Gastrocnemius medialis (tissue), 4 donors: ENCODE results near the gene CTTNBP2. TPM values are rescaled to one million over a fixed set of nuclear protein-coding genes. Genes with fewer than 3 reads are reported as not detected.

Experiments used
- ATAC-seq, 2 donors: fragments of 150-250 bp; one replicate each; pipeline ENCODE4 v1.9.1; 2016
- DNase-seq, 2 donors: peaks; one replicate each; pipeline ENCODE4 v3.0.0-alpha.2; 2019
- H3K27ac ChIP-seq, 4 donors: fragments of 200-600 bp; sonication (generic); 1 replicate in 1 of 4; 2 replicates in 3 of 4; pipeline ENCODE4 v1.5.1; 2016 to 2018; ENCODE audit warnings: mild to moderate bottlenecking in 2 of 4, moderate library complexity in 1 of 4
- H3K27me3 ChIP-seq, 3 donors: fragments of 200-600 bp; sonication (generic) in 2 of 3; 1 replicate in 1 of 3; 2 replicates in 2 of 3; pipeline versions ENCODE4 v1.5.1 to v1.6.0; 2016 to 2019; ENCODE audit warnings: mild to moderate bottlenecking in 1 of 3, moderate library complexity in 1 of 3
- H3K36me3 ChIP-seq, 2 donors: fragments of 200-600 bp; sonication (generic) in 1 of 2; one replicate each; pipeline ENCODE4 v1.5.1; 2017 to 2018
- H3K4me1 ChIP-seq, 2 donors: fragments of 200-600 bp; sonication (generic) in 1 of 2; one replicate each; pipeline ENCODE4 v1.5.1; 2016 to 2017; ENCODE audit warnings: mild to moderate bottlenecking in 2 of 2
- H3K4me3 ChIP-seq, 4 donors: fragments of 200-600 bp; sonication (generic) in 3 of 4; 1 replicate in 1 of 4; 2 replicates in 3 of 4; pipeline ENCODE4 v1.5.1; 2016 to 2019; ENCODE audit warnings: mild to moderate bottlenecking in 2 of 4
- H3K9me3 ChIP-seq, 3 donors: fragments of 200-600 bp; sonication (generic) in 2 of 3; 1 replicate in 1 of 3; 2 replicates in 2 of 3; pipeline ENCODE4 v1.5.1; 2016 to 2019
- POLR2A ChIP-seq, 2 donors: fragments of 450-650 bp; IDR thresholded peaks; one replicate each; pipeline ENCODE4 v1.6.1; 2017; ENCODE audit warnings: antibody characterized with exemption in 2 of 2, mild to moderate bottlenecking in 2 of 2, moderate library complexity in 2 of 2
- in situ Hi-C, 4 donors: fragments of 200-750 bp; cut with MboI; loops; one replicate each; pipeline versions ENCODE4 v1.15.0 to v1.8.0; 2017; ENCODE audit warnings: low sequenced_read_pairs in 4 of 4
- intact Hi-C: fragments of 100-400 bp; cut with DNase I; formaldehyde crosslinking; loops from one replicate; pipeline ENCODE4 v1.15.1; 2023; ENCODE audit warnings: low total_unique reads
- total RNA-seq, 4 donors: library from RNA; depleted of rRNA; stranded (reverse); fragments of >200 nt; gene quantifications; one replicate each; pipeline versions ENCODE4 v1.1.0 to v1.2.3, GENCODE V29; 2016
- TF ChIP-seq, protein P1 (sequence below), 5 experiments: fragments of 450-650 bp in 3 of 5; fragments of 200-600 bp in 2 of 5; sonication (generic) in 2 of 5; IDR thresholded peaks in 4 of 5; conservative IDR thresholded peaks in 1 of 5; 1 replicate in 4 of 5; 2 replicates in 1 of 5; pipeline ENCODE4 v1.5.1; 2016 to 2019; ENCODE audit warnings: antibody characterized with exemption in 5 of 5, mild to moderate bottlenecking in 3 of 5, moderate library complexity in 3 of 5

The CTTNBP2 gene
- total RNA-seq, 4 donors from 2014 or later, result 0.49 to 1.8 (median 1.5) TPM

GRCh38 chr7:117869374-117869773 lies 3.9 kb downstream of the CTTNBP2 start:
- Histone ChIP-seq H3K27ac (no peak overlapping the region), H3K4me1 (peaks cover 0 to 5% of the 10 kb centered on the region in 2 donors), H3K9me3 (no peaks in the 10 kb centered on the region), H3K36me3 (no peaks in the 10 kb centered on the region), H3K27me3 (peaks cover 15 to 24% (median 17%) of the 10 kb centered on the region in 3 donors), H3K4me3 (no peak overlapping the region)
- TF ChIP-seq, protein P1, sequence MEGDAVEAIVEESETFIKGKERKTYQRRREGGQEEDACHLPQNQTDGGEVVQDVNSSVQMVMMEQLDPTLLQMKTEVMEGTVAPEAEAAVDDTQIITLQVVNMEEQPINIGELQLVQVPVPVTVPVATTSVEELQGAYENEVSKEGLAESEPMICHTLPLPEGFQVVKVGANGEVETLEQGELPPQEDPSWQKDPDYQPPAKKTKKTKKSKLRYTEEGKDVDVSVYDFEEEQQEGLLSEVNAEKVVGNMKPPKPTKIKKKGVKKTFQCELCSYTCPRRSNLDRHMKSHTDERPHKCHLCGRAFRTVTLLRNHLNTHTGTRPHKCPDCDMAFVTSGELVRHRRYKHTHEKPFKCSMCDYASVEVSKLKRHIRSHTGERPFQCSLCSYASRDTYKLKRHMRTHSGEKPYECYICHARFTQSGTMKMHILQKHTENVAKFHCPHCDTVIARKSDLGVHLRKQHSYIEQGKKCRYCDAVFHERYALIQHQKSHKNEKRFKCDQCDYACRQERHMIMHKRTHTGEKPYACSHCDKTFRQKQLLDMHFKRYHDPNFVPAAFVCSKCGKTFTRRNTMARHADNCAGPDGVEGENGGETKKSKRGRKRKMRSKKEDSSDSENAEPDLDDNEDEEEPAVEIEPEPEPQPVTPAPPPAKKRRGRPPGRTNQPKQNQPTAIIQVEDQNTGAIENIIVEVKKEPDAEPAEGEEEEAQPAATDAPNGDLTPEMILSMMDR (IDR thresholded peaks at IDR 0.05 in 4 of 5, conservative IDR thresholded peaks at IDR 0.05 in 1 of 5), result no peak
- TF ChIP-seq POLR2A (IDR thresholded peaks at IDR 0.05), result no peak
- DNase-seq (no peak), ATAC-seq (no peak)
- in situ Hi-C loops (no loop called here), intact Hi-C loops (no loop called here)

GRCh38 chr7:117863618-117864017 lies 9.6 kb downstream of the CTTNBP2 start:
- Histone ChIP-seq H3K27me3 (no peaks in the 10 kb centered on the region), H3K9me3 (no peaks in the 10 kb centered on the region), H3K4me1 (no peaks in the 10 kb centered on the region), H3K27ac (no peak overlapping the region), H3K36me3 (no peaks in the 10 kb centered on the region), H3K4me3 (no peak overlapping the region)
- no peak for TF ChIP-seq POLR2A (IDR thresholded peaks at IDR 0.05)
- in situ Hi-C loops (no loop called here), intact Hi-C loops (no loop called here)
- DNase-seq, result no peak
- no peak for ATAC-seq

DNA sequence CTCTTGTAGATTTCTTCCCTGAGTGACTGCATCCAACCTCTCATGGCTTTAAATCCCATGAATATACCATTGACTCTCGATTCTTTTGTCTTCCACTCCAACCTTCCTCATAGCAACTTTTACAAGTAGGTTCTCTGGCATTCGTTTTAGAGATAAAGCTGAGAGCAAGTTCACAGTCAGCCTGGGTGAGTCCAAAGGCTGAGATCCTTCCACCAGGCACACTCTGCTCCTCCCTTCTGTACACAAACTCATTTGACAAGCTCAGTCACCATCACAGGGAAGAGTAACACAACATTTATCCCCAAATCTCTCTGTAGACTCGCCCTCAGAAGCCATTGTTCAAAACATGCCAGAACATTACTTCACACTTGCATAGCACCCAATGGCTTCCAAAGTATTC lies 10.9 kb downstream of the CTTNBP2 start:
- H3K4me3 ChIP-seq, result no peak overlapping the region
- no peak overlapping the region for H3K27ac ChIP-seq
- H3K4me1 ChIP-seq, result no peaks in the 10 kb centered on the region
- TF ChIP-seq, protein P1 (IDR thresholded peaks at IDR 0.05 in 4 of 5, conservative IDR thresholded peaks at IDR 0.05 in 1 of 5), result no peak
- TF ChIP-seq POLR2A (IDR thresholded peaks at IDR 0.05), result no peak
- in situ Hi-C loops (no loop called here), intact Hi-C loops (no loop called here)
- H3K9me3 ChIP-seq, result no peaks in the 10 kb centered on the region
- H3K27me3 ChIP-seq, result no peaks in the 10 kb centered on the region
- ATAC-seq, result no peak
- no peak for DNase-seq
- no peaks in the 10 kb centered on the region for H3K36me3 ChIP-seq

GRCh38 chr7:117859246-117859812 lies 13.9 kb downstream of the CTTNBP2 start:
- Histone ChIP-seq H3K27me3 (no peaks in the 10 kb centered on the region), H3K4me3 (no peak overlapping the region), H3K36me3 (no peaks in the 10 kb centered on the region), H3K27ac (no peak overlapping the region), H3K4me1 (no peaks in the 10 kb centered on the region), H3K9me3 (no peaks in the 10 kb centered on the region)
- TF ChIP-seq, protein P1 (IDR thresholded peaks at IDR 0.05 in 4 of 5, conservative IDR thresholded peaks at IDR 0.05 in 1 of 5), result no peak
- no peak for TF ChIP-seq POLR2A (IDR thresholded peaks at IDR 0.05)
- no peak for ATAC-seq
- DNase-seq, result no peak
- intact Hi-C loops (no loop called here), in situ Hi-C loops (no loop called here)

GRCh38 chr7:117858712-117859111 lies 14.5 kb downstream of the CTTNBP2 start:
- no peaks in the 10 kb centered on the region for H3K27me3 ChIP-seq
- ATAC-seq (no peak), DNase-seq (no peak)
- in situ Hi-C loops, result no loop called here
- TF ChIP-seq, protein P1 (IDR thresholded peaks at IDR 0.05 in 4 of 5, conservative IDR thresholded peaks at IDR 0.05 in 1 of 5), result no peak
- no peak for TF ChIP-seq POLR2A (IDR thresholded peaks at IDR 0.05)
- no peaks in the 10 kb centered on the region for H3K36me3 ChIP-seq
- no peak overlapping the region for H3K4me3 ChIP-seq
- no peak overlapping the region for H3K27ac ChIP-seq
- no peaks in the 10 kb centered on the region for H3K4me1 ChIP-seq
- intact Hi-C loops, result no loop called here
- H3K9me3 ChIP-seq, result no peaks in the 10 kb centered on the region
